ENCODE results near the gene TTBK1. TPM values are rescaled to one million over a fixed set of nuclear protein-coding genes. Genes with fewer than 3 reads are reported as not detected.

TTBK1 gene
- polyA plus RNA-seq, 1 donor from 2014 or later, result 4.2 TPM

GRCh38 chr6:43304361-43304760 is 61.1 kb downstream of the TTBK1 start:
- Histone ChIP-seq H2AFZ (ENCODE audit: low read depth, low read length) (no peak overlapping the region), H4K20me1 (ENCODE audit: insufficient read depth) (no peaks in the 10 kb centered on the region), H3K27me3 (ENCODE audit: insufficient read depth, low read depth, low read length) (peaks cover 12% of the 10 kb centered on the region), H3K9me2 (ENCODE audit: insufficient read depth, low read length) (no peaks in the 10 kb centered on the region), H3K9me3 (ENCODE audit: low read length) (no peaks in the 10 kb centered on the region), H3K79me2 (replicated peaks; ENCODE audit: insufficient read depth, low read length) (no peaks in the 10 kb centered on the region), H3F3A (ENCODE audit: insufficient read depth, low read length, poor library complexity, severe bottlenecking) (no peaks in the 10 kb centered on the region), H3K9ac (ENCODE audit: low read length) (no peak overlapping the region), H3K27ac (ENCODE audit: low read length) (no peak overlapping the region), H3K36me3 (ENCODE audit: insufficient read depth, low read length) (no peaks in the 10 kb centered on the region), H3K4me3 (ENCODE audit: low read length) (no peak overlapping the region), H3K4me2 (ENCODE audit: low read length) (no peak overlapping the region)
- TF ChIP-seq MXI1 (conservative IDR thresholded peaks at IDR 0.05; ENCODE audit: poor library complexity, severe bottlenecking) (no peak), TAF1 (IDR thresholded peaks at IDR 0.05; ENCODE audit: low read depth) (no peak), EZH2 (IDR thresholded peaks at IDR 0.05; ENCODE audit: borderline replicate concordance, insufficient read depth, low read length, poor library complexity, severe bottlenecking) (no peak), RAD21 (conservative IDR thresholded peaks at IDR 0.05) (no peak), REST (IDR thresholded peaks at IDR 0.05; ENCODE audit: borderline replicate concordance) (no peak), SMC3 (conservative IDR thresholded peaks at IDR 0.05; ENCODE audit: poor library complexity) (no peak), POLR2AphosphoS5 (IDR thresholded peaks at IDR 0.05) (no peak), EP300 (conservative IDR thresholded peaks at IDR 0.05; ENCODE audit: poor library complexity, severe bottlenecking) (no peak)
- TF ChIP-seq, protein P1, sequence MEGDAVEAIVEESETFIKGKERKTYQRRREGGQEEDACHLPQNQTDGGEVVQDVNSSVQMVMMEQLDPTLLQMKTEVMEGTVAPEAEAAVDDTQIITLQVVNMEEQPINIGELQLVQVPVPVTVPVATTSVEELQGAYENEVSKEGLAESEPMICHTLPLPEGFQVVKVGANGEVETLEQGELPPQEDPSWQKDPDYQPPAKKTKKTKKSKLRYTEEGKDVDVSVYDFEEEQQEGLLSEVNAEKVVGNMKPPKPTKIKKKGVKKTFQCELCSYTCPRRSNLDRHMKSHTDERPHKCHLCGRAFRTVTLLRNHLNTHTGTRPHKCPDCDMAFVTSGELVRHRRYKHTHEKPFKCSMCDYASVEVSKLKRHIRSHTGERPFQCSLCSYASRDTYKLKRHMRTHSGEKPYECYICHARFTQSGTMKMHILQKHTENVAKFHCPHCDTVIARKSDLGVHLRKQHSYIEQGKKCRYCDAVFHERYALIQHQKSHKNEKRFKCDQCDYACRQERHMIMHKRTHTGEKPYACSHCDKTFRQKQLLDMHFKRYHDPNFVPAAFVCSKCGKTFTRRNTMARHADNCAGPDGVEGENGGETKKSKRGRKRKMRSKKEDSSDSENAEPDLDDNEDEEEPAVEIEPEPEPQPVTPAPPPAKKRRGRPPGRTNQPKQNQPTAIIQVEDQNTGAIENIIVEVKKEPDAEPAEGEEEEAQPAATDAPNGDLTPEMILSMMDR (IDR thresholded peaks at IDR 0.05; ENCODE audit: poor library complexity, severe bottlenecking), result no peak

DNA sequence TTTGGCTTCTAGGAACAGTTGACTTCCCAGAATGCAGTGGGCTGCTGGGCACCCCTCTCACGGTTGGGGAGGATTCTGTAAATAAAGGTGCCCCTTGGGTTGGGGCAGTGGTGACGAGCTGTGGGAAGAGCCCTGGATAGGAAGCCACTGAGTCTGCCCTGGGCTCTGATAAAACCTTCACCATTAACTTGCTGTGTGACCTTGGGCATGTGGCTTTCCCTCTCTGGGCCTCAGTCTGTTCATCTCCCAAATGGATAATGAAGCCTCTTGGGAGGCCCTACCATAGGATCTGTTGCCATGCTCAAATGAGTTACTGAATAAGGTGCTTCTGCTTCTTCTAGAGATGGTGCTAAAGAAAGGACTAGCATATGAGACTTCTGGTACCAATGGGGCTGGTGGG is 61.6 kb downstream of the TTBK1 start:
- no peak for TF ChIP-seq SMC3 (conservative IDR thresholded peaks at IDR 0.05; ENCODE audit: poor library complexity)
- no peak for TF ChIP-seq RAD21 (conservative IDR thresholded peaks at IDR 0.05)
- Histone ChIP-seq H3K36me3 (ENCODE audit: insufficient read depth, low read length) (no peaks in the 10 kb centered on the region), H3K27ac (ENCODE audit: low read length) (no peak overlapping the region), H4K20me1 (ENCODE audit: insufficient read depth) (no peaks in the 10 kb centered on the region), H2AFZ (ENCODE audit: low read depth, low read length) (no peak overlapping the region), H3K27me3 (ENCODE audit: insufficient read depth, low read depth, low read length) (peaks cover 12% of the 10 kb centered on the region), H3K9ac (ENCODE audit: low read length) (no peak overlapping the region), H3F3A (ENCODE audit: insufficient read depth, low read length, poor library complexity, severe bottlenecking) (no peaks in the 10 kb centered on the region), H3K4me2 (ENCODE audit: low read length) (no peak overlapping the region), H3K79me2 (replicated peaks; ENCODE audit: insufficient read depth, low read length) (no peaks in the 10 kb centered on the region), H3K9me3 (ENCODE audit: low read length) (no peaks in the 10 kb centered on the region), H3K9me2 (ENCODE audit: insufficient read depth, low read length) (no peaks in the 10 kb centered on the region), H3K4me3 (ENCODE audit: low read length) (no peak overlapping the region)

DNA sequence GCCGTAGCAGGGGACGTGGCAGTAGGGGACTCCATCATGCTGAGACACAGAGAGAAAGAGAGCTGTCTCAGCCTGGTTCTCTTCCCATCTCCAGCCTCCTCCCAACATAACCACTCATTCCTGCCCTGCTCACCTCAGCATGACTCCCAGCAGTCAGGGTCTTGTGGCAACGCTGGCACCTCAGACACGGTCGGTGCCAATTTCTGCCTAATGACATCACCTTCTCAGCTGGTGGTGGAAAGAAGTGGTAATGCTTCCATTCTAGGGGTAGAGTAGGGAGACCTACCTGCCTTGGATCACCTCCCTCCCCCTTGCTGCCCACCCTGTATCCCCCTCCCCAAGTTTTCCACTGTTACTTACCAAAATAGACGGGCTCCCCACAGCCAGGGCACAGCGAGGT is 62.8 kb downstream of the TTBK1 start:
- Histone ChIP-seq H2AFZ (ENCODE audit: low read depth, low read length) (no peak overlapping the region), H3K9me3 (ENCODE audit: low read length) (no peaks in the 10 kb centered on the region), H3K9ac (ENCODE audit: low read length) (no peak overlapping the region), H3F3A (ENCODE audit: insufficient read depth, low read length, poor library complexity, severe bottlenecking) (no peaks in the 10 kb centered on the region), H4K20me1 (ENCODE audit: insufficient read depth) (no peaks in the 10 kb centered on the region), H3K27me3 (ENCODE audit: insufficient read depth, low read depth, low read length) (peaks cover 12% of the 10 kb centered on the region), H3K79me2 (replicated peaks; ENCODE audit: insufficient read depth, low read length) (no peaks in the 10 kb centered on the region), H3K4me3 (ENCODE audit: low read length) (no peak overlapping the region), H3K4me2 (ENCODE audit: low read length) (no peak overlapping the region), H3K9me2 (ENCODE audit: insufficient read depth, low read length) (no peaks in the 10 kb centered on the region), H3K27ac (ENCODE audit: low read length) (no peak overlapping the region), H3K36me3 (ENCODE audit: insufficient read depth, low read length) (no peaks in the 10 kb centered on the region)
- TF ChIP-seq, protein P1 (IDR thresholded peaks at IDR 0.05; ENCODE audit: poor library complexity, severe bottlenecking), result no peak
- TF ChIP-seq REST (IDR thresholded peaks at IDR 0.05; ENCODE audit: borderline replicate concordance), result no peak

Data from neural cell (in vitro differentiated cells).